Left renal cortex interstitium (tissue), 4 donors: Measurements from ENCODE around the gene PRR22. TPM values are rescaled to one million over a fixed set of nuclear protein-coding genes. Genes with fewer than 3 reads are reported as not detected.
A peak's percentile ranks its signal among the peaks of the same experiment; 100 is the strongest.

Source experiments
- DNase-seq, 4 donors: peaks; one replicate each; pipeline ENCODE4 v3.0.0-alpha.2; 2013; ENCODE audit warnings: low read depth in 4 of 4, low spot score in 2 of 4, missing footprints in 1 of 4
- polyA plus RNA-seq, 4 donors: library from polyadenylated mRNA; unstranded; fragments of 120-200 nt; gene quantifications; one replicate each; pipeline ENCODE4 v1.2.1, GENCODE V29; 2013; ENCODE audit not compliant: insufficient read length in 4 of 4

The PRR22 gene
- polyA plus RNA-seq, 4 donors = 1.5 to 4.4 (median 3.7) TPM

GRCh38 chr19:5814852-5815246 lies 30.3 kb upstream of the PRR22 start:
- no peak for DNase-seq

GRCh38 chr19:5814123-5814851 lies 29.7 kb upstream of the PRR22 start:
- DNase-seq = no peak

DNA sequence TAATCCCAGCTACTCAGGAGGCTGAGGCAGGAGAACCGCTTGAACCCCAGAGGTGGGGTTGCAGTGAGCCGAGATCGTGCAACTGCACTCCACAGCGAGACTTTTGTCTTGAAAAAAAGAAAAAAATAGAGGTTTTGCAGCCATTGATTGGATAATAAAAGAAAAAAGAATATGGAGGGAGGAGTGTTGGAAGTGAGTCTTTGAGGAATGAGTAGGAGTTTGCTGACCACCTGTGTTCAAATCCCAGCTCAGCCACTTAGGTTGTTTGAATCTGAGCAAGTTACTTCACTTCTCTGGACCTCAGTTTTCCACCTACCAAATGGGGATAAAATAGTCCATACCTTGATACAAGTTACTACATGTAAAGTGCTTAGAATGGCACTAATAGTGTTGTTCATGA lies 26.6 kb upstream of the PRR22 start:
- DNase-seq = no peak

GRCh38 chr19:5809469-5809868 lies 24.9 kb upstream of the PRR22 start:
- no peak for DNase-seq

DNA sequence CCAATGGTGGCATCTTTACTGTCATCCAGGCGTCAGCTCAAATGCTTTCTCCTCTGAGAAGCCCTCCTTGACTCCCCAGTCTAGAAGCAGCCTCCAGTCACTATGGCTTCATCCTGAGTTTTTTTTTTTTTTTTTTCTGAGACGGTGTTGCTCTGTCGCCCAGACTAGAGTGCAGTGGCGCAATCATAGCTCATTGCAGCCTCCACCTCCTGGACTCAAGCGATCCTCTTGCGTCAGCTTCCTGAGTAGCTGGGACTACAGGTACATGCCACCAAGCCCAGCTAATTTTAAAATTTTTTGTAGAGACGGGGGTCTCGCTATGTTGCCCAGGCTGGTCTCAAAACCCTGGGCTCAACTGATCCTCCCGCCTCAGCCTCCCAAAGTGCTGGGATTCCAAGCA lies 24.5 kb upstream of the PRR22 start:
- no peak for DNase-seq

- DNase-seq = no peak
Measured at GRCh38 chr19:5808120-5808816, 23.7 kb upstream of the PRR22 start.

- DNase-seq = no peak
Measured at GRCh38 chr19:5806905-5807304, 22.4 kb upstream of the PRR22 start.

- DNase-seq = no peak
Measured at GRCh38 chr19:5806133-5806489, 21.6 kb upstream of the PRR22 start.

DNA sequence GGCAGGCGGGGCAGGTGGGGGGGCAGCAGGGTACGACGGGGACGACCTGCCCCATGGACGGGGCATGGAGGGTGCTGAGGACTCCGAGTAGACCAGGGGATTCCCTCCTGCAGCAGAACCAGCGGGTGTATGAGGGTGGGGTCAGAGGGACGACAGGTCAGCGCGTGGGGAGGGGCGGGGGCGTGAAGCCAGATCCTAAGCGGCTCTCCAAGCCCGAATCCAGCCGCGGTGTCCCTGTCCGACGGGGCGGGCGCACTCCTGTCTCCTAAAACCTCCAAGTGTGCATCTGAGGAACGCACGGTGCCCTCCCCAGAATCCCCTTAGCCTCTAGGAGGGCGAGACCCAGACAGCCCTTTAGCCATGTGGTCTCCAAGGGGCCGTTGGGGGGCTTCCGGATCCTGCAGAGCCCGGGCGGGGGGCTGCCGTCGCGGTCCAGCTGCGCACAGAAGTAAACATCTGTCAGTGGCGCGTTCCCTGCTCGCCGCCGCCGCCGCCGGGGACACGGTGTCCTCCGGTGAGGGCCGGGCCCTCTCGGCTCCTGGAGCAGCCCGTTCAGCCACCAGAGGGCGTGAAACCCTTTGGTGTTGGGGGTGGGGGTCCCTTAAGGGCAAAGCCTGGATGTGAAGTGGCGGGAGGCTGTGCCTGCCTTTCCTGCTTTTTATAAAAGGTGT lies 21.1 kb upstream of the PRR22 start:
- DNase-seq = peak in 1 of 4 donors; percentile 81

GRCh38 chr19:5804516-5805461 lies 20.2 kb upstream of the PRR22 start, which contains the start of gene NRTN:
TSS of gene NRTN (plus strand) at chr19:5805067. CDS start at chr19:5824166, 19,099 bp downstream.
- no peak for DNase-seq

- DNase-seq = peak in 3 of 4 donors; percentile 80 to 87 (median 83)
Measured at GRCh38 chr19:5803752-5804515, 19.4 kb upstream of the PRR22 start.

DNA sequence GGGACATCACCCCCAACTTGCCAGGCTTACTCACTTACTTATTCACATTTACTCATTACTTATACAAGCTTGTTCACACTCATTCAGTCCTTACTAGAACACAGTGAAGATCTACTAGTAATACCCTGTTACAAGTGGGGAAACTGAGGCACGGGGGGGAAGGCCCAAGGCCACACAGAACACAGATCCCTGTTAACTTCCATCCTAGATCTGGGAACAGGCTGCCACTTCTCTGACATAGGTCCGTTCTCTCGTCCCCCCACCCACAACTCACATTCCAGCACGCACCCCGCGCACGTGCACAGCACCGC lies 18.9 kb upstream of the PRR22 start:
- no peak for DNase-seq

DNA sequence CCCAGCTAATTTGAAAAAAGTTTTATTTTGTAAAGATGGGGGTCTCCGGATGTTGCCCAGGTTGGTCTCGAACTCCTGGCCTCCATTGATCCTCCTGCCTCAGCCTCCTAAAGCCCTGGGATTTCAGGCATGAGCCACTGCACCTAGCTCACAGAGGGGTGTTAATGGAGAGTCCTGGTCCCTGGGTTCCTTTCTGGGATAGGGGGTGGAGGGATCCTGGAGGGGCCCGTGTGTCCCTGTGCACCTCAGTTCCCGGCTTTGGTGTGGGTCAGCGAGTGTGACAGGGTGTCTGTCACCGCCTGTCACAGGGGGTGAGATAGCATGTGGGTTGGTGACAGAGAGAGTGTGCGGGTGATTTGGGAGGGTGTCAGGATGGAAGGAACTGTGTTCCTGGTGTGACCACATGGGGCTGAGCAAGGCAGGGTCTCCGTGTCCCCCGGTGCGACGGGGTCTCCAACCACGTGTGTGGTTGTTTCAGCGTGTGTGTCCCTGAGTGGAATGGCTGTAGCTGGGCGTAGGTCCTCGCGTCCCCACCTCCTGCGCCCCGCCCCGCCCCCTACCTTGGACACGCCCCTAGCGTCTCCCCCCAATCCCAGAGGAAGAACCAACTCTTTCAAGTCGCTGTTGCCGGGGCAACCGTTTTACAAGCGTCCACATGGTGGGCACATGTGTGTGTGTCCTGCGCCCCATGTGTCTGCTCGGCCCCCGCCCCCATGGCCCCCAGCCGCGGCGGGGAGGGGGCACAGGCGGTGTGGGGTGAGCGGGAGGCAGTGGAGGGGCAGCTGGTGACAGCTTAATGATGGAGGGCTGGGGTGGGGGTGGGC lies 17.5 kb upstream of the PRR22 start:
- peak in 1 of 4 donors; percentile 55 for DNase-seq

DNA sequence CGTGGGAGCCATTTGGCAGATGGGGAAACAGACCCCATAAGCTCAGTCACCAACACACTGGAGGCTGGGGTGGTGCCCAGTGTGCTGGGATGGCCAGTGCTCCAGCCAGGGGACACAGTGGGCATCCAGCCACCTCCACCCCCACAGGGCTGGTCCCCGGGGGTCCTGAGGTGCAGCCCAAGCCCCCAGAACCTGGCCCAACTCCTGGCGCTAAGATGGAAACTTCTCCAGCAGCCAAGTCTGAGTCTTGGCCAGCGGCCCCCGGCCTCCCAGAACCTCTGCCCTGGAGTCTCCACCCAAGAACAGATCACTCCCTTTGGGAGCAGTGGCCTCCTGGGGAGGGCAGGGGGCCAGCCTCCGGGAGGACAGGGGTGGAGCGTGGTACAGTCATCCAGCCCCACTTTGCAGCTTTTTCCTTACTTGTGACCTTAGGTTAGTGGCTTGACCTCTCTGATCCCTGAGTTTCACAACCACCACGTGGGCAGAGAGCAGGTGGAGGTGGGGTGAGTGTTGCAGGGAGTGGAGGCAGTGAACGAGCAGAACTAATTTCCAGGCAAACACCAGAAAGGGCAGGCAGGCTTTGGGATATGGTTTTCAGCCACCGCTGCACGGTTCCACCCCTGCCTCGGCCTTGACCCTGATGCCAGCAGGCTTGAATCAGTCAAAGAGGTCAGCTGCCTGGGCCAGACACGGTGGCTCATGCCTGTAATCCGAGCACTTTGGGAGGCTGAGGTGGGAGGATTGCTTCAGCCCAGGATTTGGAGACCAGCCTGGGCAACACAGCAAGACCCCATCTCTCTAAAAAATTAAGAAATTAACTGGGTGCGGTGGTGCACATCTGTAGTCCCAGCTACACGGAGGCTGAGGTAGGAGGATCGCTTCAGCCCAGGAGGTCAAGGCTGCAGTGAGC lies 16.1 kb upstream of the PRR22 start:
- no peak for DNase-seq

DNA sequence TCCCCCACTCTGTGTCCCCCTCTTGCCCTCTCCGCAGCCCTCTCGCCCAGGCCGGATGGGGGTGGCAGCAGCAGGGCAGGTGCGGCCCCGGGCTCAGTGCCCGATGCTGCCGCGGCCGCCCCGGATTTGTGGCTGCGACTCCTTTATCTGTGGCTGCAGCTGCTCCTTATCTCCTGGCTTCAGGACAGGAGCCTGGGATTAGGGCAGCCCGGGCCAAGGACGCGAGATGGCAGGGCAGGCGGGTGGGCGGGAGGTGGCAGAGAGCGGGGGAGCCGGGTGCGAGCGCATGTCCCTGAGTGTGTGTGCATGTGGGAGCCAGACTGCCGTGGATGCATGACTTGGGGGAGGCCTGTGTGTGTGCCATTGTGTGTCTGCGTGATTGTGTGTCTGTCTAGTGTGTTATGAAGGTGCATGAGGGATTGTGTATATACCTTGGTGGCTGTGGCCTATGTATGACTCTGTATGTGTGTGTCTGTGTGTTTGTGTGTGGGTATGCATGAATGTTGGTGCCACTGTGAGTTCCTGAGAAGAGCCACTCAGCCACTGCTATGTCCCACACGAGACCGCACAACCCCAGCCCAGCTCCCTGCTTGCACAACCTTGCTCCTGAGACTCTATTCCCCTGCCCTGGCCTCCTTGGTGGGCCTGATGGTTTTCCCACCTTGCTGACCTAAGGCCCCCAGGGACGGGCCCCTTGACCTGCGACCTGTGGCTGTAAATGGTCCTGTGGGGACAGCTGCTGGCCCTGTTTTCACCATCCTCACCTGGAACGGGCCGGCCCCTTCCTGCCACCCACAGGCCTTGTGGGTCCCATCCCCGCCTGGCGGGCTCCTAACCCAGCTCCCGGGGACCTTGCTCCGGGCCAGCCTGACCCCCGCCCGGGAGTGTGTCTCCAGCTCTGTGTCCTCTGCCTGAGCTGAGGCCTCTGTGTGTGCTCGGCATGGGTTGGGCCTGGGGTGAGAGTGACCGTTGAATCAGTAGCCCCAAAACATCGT lies 15.0 kb upstream of the PRR22 start:
- DNase-seq = no peak

DNA sequence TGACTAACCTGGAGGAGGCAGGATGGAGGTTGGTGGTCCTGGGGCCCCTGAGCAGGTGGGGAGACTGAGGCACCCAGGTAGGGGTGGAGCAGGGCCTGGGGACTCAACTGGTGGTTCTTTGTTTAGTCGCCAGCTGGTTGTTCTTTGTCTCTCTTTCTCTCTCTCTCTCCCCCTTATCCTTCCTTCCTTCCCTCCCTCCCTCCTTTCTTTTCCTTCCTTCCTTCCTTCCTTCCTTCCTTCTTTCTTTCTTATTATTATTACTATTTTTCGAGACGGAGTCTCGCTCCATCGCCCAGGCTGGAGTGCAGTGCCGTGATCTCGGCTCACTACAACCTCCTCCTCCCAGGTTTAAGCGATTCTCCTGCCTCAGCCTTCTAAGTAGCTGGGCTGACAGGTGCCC lies 13.7 kb upstream of the PRR22 start:
- DNase-seq = no peak

GRCh38 chr19:5795382-5795919 lies 10.9 kb upstream of the PRR22 start:
- DNase-seq = no peak
